ENCODE data around the gene TEX22.

- no peak for TF ChIP-seq CTCF (IDR thresholded peaks at IDR 0.05; ENCODE audit: low read depth, low read length, poor library complexity, severe bottlenecking)
- TF ChIP-seq EZH2phosphoT487 (IDR thresholded peaks at IDR 0.05; ENCODE audit: borderline replicate concordance, low read length): no peak
Measured at GRCh38 chr14:105445290-105445689, 47.0 kb downstream of the TEX22 start.
